Tibial artery (tissue), 4 donors: ENCODE data around the gene PITX2.

Experiments
- DNase-seq, 2 donors: peaks; one replicate each; pipeline ENCODE4 v3.0.0-alpha.2; 2019
- H3K27ac ChIP-seq, 2 donors: fragments of 200-600 bp; sonication (generic) in 1 of 2; 1 replicate in 1 of 2; 2 replicates in 1 of 2; pipeline ENCODE4 v1.5.1; 2018 to 2019; ENCODE audit warnings: mild to moderate bottlenecking in 1 of 2
- H3K27me3 ChIP-seq, 2 donors: fragments of 200-600 bp; sonication (generic) in 1 of 2; one replicate each; pipeline versions ENCODE4 v1.5.1 to v1.6.0; 2016 to 2019
- H3K36me3 ChIP-seq, 3 donors: fragments of 200-600 bp; sonication (generic) in 2 of 3; one replicate each; pipeline ENCODE4 v1.5.1; 2016 to 2019; ENCODE audit warnings: mild to moderate bottlenecking in 2 of 3
- H3K4me1 ChIP-seq, 4 donors: fragments of 200-600 bp; sonication (generic) in 2 of 4; 1 replicate in 3 of 4; 2 replicates in 1 of 4; pipeline ENCODE4 v1.5.1; 2016 to 2019
- H3K4me3 ChIP-seq, 2 donors: fragments of 200-600 bp; sonication (generic) in 1 of 2; 1 replicate in 1 of 2; 2 replicates in 1 of 2; pipeline ENCODE4 v1.5.1; 2018 to 2019; ENCODE audit warnings: mild to moderate bottlenecking in 2 of 2
- H3K9me3 ChIP-seq, 3 donors: fragments of 200-600 bp; sonication (generic) in 1 of 3; one replicate each; pipeline ENCODE4 v1.5.1; 2016 to 2019
- CTCF ChIP-seq, 2 experiments: fragments of 200-600 bp in 1 of 2; fragments of 450-650 bp in 1 of 2; IDR thresholded peaks; one replicate each; pipeline ENCODE4 v1.5.1; 2017 to 2019; ENCODE audit warnings: antibody characterized with exemption in 2 of 2, mild to moderate bottlenecking in 1 of 2, moderate library complexity in 1 of 2
- intact Hi-C: fragments of 100-400 bp; cut with DNase I; formaldehyde crosslinking; loops from one replicate; pipeline ENCODE4 v1.15.0; 2023; ENCODE audit warnings: low total_unique reads

Gene PITX2

DNA sequence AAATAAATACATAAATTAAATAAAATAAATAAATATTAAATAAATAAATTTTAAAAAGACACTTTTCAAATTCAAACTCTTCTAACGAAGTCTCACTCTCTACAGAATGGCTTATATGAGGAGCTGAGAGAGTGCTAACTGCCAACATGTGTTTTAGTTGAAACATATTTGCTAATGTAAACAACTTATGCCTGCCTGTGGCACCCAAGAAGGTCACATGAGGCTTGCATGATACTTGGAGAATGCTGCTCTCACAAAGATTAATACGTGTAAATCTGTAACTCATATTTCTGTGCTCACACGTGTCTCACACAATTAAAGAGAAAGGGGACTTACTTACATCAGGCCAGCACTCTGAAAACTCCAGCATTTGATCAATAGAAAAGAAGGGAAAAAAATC is 43.2 kb upstream of the PITX2 start:
- no peak overlapping the region for H3K4me3 ChIP-seq
- no peaks in the 10 kb centered on the region for H3K36me3 ChIP-seq
- no peak for DNase-seq
- no peaks in the 10 kb centered on the region for H3K27me3 ChIP-seq
- peaks cover 0 to 20% (median 6%) of the 10 kb centered on the region in 4 donors for H3K4me1 ChIP-seq
- TF ChIP-seq CTCF (IDR thresholded peaks at IDR 0.05) = no peak
- H3K27ac ChIP-seq = no peak overlapping the region
- intact Hi-C loops = no loop called here
- no peaks in the 10 kb centered on the region for H3K9me3 ChIP-seq

DNA sequence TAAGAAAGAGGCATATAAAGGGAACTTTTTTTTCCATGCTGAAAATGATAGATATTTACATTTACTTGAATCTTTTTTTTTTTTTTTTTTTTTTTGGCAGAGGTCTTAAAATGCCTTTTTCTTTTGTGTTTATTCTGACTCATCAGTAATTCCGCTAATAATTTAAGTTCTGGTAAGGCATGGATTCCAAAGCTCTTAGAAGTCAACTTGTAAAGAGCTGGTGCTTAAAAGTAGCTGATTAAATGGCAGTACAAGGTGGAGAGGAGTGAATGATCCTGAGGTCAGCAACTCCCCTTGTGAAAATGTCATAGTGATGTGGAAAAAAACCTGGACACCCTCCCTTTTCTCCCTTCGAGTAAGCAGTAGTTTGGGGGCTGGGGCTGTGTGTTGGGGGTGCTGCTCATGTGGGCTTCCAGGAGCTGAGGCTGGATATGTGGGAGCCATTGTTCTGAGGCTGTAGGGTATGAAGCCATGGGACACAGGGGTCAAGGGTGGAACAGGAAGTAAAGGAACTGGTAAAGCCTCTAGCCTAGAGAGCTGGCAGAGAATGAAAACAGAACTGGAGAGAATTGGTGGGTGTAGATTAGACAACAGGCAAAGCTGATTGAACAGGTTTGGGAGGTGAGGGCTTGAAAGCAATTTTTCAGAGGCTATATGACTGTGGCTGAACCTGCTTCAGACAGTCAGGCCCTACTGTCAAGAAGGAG is 41.0 kb upstream of the PITX2 start:
- Histone ChIP-seq H3K9me3 (no peaks in the 10 kb centered on the region), H3K4me3 (no peak overlapping the region), H3K4me1 (peaks cover 0 to 16% (median 5%) of the 10 kb centered on the region in 4 donors), H3K27ac (no peak overlapping the region), H3K27me3 (no peaks in the 10 kb centered on the region), H3K36me3 (no peaks in the 10 kb centered on the region)
- DNase-seq = no peak
- no peak for TF ChIP-seq CTCF (IDR thresholded peaks at IDR 0.05)
- intact Hi-C loops = no loop called here

GRCh38 chr4:110663206-110663605 is 40.3 kb upstream of the PITX2 start:
- Histone ChIP-seq H3K27me3 (no peaks in the 10 kb centered on the region), H3K9me3 (no peaks in the 10 kb centered on the region), H3K36me3 (no peaks in the 10 kb centered on the region), H3K4me3 (no peak overlapping the region), H3K4me1 (peaks cover 0 to 9% (median 1%) of the 10 kb centered on the region in 4 donors), H3K27ac (no peak overlapping the region)
- DNase-seq = no peak
- intact Hi-C loops = no loop called here
- no peak for TF ChIP-seq CTCF (IDR thresholded peaks at IDR 0.05)

- Histone ChIP-seq H3K9me3 (no peaks in the 10 kb centered on the region), H3K36me3 (no peaks in the 10 kb centered on the region), H3K4me1 (no peaks in the 10 kb centered on the region), H3K27me3 (peaks cover 0 to 5% of the 10 kb centered on the region in 2 donors), H3K27ac (no peak overlapping the region), H3K4me3 (no peak overlapping the region)
- intact Hi-C loops = no loop called here
- DNase-seq = no peak
- no peak for TF ChIP-seq CTCF (IDR thresholded peaks at IDR 0.05)
Observed at GRCh38 chr4:110660755-110661154, 37.9 kb upstream of the PITX2 start.

DNA sequence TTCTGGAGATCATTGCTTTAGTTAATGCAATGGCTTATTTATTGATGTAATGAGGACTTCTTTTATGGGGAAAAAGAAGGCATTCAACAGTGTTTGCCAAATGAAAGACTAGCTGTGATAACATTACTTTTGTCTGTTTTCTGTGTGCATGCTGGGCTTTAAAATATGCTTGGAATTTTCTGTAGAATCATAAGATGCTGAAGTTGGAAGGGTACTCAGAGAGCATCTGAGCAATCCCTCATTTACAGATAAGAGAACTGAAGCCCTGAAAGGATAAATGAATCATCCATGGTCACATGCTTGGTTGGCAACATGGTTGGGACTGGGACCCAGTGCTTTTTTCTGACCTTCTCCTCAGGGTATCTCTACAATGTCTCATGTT is 31.4 kb upstream of the PITX2 start:
- Histone ChIP-seq H3K27ac (no peak overlapping the region), H3K36me3 (no peaks in the 10 kb centered on the region), H3K9me3 (no peaks in the 10 kb centered on the region), H3K4me3 (no peak overlapping the region), H3K27me3 (peaks cover 0 to 5% of the 10 kb centered on the region in 2 donors), H3K4me1 (no peaks in the 10 kb centered on the region)
- TF ChIP-seq CTCF (IDR thresholded peaks at IDR 0.05) = no peak
- intact Hi-C loops = no loop called here
- DNase-seq = no peak
